Keratinocyte (primary cell): ENCODE measurements around the gene ARHGAP10. TPM values are rescaled to one million over a fixed set of nuclear protein-coding genes. Genes with fewer than 3 reads are reported as not detected.

Experiments used
- DNase-seq: peaks from one replicate; pipeline ENCODE4 v3.0.0-alpha.2; 2011; ENCODE audit warnings: low read depth, missing footprints, low spot score
- FAIRE-seq: peaks from 2 replicates; lab custom pipeline; 2011; peaks lifted over from hg19 to GRCh38; lab: Jason Lieb, UNC
- H2AFZ ChIP-seq: 2 replicates; pipeline ENCODE4 v1.6.0; 2012; ENCODE audit warnings: low read length, control low read depth, inconsistent platforms; ENCODE audit not compliant: control insufficient read depth
- H3K27ac ChIP-seq: 2 replicates; pipeline ENCODE4 v1.5.1; 2011; ENCODE audit warnings: low read length; ENCODE audit not compliant: control insufficient read depth, insufficient read depth
- H3K27me3 ChIP-seq: 3 replicates; pipeline ENCODE4 v1.6.0; 2011; ENCODE audit warnings: low read length; ENCODE audit not compliant: control insufficient read depth, insufficient read depth; ENCODE audit errors: extremely low read depth
- H3K36me3 ChIP-seq, 2 experiments: 2 replicates in 1 of 2; 3 replicates in 1 of 2; pipeline ENCODE4 v1.5.1; 2011; ENCODE audit warnings: low read length in 2 of 2, mild to moderate bottlenecking in 1 of 2; ENCODE audit not compliant: control insufficient read depth in 2 of 2, insufficient read depth in 2 of 2; ENCODE audit errors: extremely low read depth in 1 of 2
- H3K4me1 ChIP-seq: 3 replicates; pipeline ENCODE4 v1.5.1; 2011; ENCODE audit warnings: low read length; ENCODE audit not compliant: control insufficient read depth, insufficient read depth; ENCODE audit errors: extremely low read depth
- H3K4me2 ChIP-seq: 3 replicates; pipeline ENCODE4 v1.6.0; 2011; ENCODE audit warnings: low read depth, low read length; ENCODE audit not compliant: control insufficient read depth, insufficient read depth; ENCODE audit errors: extremely low read depth
- H3K4me3 ChIP-seq, 3 experiments: fragments of 200-600 bp in 1 of 3; sonication (generic) in 1 of 3; 2 replicates in 2 of 3; 3 replicates in 1 of 3; pipeline ENCODE4 v1.5.1; 2011 to 2016; ENCODE audit warnings: low read length in 3 of 3, mild to moderate bottlenecking in 3 of 3, control low read depth in 2 of 3, inconsistent platforms in 1 of 3, low read depth in 1 of 3, mixed read lengths in 1 of 3, mixed run types in 1 of 3, moderate library complexity in 1 of 3; ENCODE audit not compliant: control insufficient read depth in 2 of 3, insufficient read depth in 2 of 3; ENCODE audit errors: extremely low read depth in 1 of 3
- H3K79me2 ChIP-seq: 2 replicates; pipeline ENCODE4 v1.6.0; 2012; ENCODE audit warnings: low read length; ENCODE audit not compliant: control insufficient read depth, insufficient read depth
- H3K9ac ChIP-seq: 3 replicates; pipeline ENCODE4 v1.6.0; 2011; ENCODE audit warnings: low read length; ENCODE audit not compliant: control insufficient read depth, insufficient read depth; ENCODE audit errors: extremely low read depth
- H3K9me1 ChIP-seq: 3 replicates; pipeline ENCODE4 v1.6.0; 2011; ENCODE audit warnings: low read length; ENCODE audit not compliant: control insufficient read depth, insufficient read depth; ENCODE audit errors: extremely low read depth
- H3K9me3 ChIP-seq: 2 replicates; pipeline ENCODE4 v1.5.1; 2012; ENCODE audit warnings: low read depth, low read length; ENCODE audit not compliant: control insufficient read depth
- H4K20me1 ChIP-seq: 3 replicates; pipeline ENCODE4 v1.6.0; 2011; ENCODE audit warnings: low read length; ENCODE audit not compliant: control insufficient read depth, insufficient read depth; ENCODE audit errors: extremely low read depth
- EZH2 ChIP-seq: IDR thresholded peaks from one replicate; pipeline ENCODE4 v1.6.1; 2012; ENCODE audit warnings: inconsistent platforms, mild to moderate bottlenecking, low read length, moderate library complexity
- dilution Hi-C: fragments of 300-500 bp; cut with MboI; formaldehyde crosslinking; loops from one replicate; pipeline ENCODE4 v1.7.0; 2020; ENCODE audit warnings: low sequenced_read_pairs; ENCODE audit not compliant: extremely low pct_ligation_motif_present
- polyA plus RNA-seq, 5 experiments: library from polyadenylated mRNA; depleted of rRNA in 3 of 5; stranded (reverse) in 3 of 5; stranded (forward) in 1 of 5; unstranded in 1 of 5; fragments of >200 nt; gene quantifications; 1 replicate in 1 of 5; 2 replicates in 3 of 5; 3 replicates in 1 of 5; pipeline versions ENCODE4 v1.2.1 to v1.2.3, GENCODE V29; 2011 to 2012; ENCODE audit warnings: missing spikeins in 2 of 5, low read depth in 1 of 5, low replicate concordance in 1 of 5
- TF ChIP-seq, protein P1 (sequence below), 3 experiments: IDR thresholded peaks in 1 of 3; conservative IDR thresholded peaks in 1 of 3; optimal IDR thresholded peaks in 1 of 3; 2 replicates in 2 of 3; 3 replicates in 1 of 3; pipeline versions ENCODE3 to v1.5.1; 2011; ENCODE audit warnings: low read length in 3 of 3, mild to moderate bottlenecking in 3 of 3, moderate library complexity in 2 of 3, control low read depth in 1 of 3, inconsistent platforms in 1 of 3; ENCODE audit not compliant: insufficient read depth in 2 of 3; ENCODE audit errors: extremely low read depth in 1 of 3

The ARHGAP10 gene
- polyA plus RNA-seq, 1 donor (not counting 4 experiments of a cell fraction or from before 2014, with no cell fraction given), result 18.7 TPM

DNA sequence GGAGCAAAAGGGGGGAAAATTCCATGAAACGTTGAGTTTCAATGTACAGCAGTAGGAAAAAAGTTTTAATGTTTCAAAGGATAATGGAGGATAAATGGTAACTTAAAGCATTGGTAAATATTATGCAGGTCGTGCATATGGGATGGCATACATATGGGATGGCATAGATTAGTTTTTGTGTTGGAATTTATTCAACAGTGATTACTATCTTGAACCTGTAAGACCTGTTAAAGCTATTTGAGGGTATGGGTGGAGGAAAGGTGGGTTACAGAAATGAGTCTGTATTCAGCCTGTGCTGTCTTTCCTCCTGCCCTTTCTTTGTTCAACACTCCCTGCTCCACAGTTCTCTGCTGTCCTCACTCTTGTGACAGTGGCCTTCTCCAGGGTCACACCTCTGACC is 54.6 kb downstream of the ARHGAP10 start:
- Histone ChIP-seq H3K9me1 (peaks cover 2% of the 10 kb centered on the region), H3K27me3 (no peaks in the 10 kb centered on the region), H3K4me3 (no peak overlapping the region), H3K79me2 (peaks cover 56% of the 10 kb centered on the region), H3K27ac (no peak overlapping the region), H3K9ac (no peak overlapping the region), H4K20me1 (no peaks in the 10 kb centered on the region), H3K36me3 (no peaks in the 10 kb centered on the region), H3K4me1 (peaks cover 35% of the 10 kb centered on the region), H3K9me3 (no peaks in the 10 kb centered on the region), H2AFZ (no peak overlapping the region), H3K4me2 (peak overlapping the region; percentile 39)
- FAIRE-seq (peak; percentile 32), DNase-seq (no peak)
- dilution Hi-C loops, result no loop called here
- no peak for TF ChIP-seq EZH2
- TF ChIP-seq, protein P1, sequence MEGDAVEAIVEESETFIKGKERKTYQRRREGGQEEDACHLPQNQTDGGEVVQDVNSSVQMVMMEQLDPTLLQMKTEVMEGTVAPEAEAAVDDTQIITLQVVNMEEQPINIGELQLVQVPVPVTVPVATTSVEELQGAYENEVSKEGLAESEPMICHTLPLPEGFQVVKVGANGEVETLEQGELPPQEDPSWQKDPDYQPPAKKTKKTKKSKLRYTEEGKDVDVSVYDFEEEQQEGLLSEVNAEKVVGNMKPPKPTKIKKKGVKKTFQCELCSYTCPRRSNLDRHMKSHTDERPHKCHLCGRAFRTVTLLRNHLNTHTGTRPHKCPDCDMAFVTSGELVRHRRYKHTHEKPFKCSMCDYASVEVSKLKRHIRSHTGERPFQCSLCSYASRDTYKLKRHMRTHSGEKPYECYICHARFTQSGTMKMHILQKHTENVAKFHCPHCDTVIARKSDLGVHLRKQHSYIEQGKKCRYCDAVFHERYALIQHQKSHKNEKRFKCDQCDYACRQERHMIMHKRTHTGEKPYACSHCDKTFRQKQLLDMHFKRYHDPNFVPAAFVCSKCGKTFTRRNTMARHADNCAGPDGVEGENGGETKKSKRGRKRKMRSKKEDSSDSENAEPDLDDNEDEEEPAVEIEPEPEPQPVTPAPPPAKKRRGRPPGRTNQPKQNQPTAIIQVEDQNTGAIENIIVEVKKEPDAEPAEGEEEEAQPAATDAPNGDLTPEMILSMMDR (optimal IDR thresholded peaks at IDR 0.05 in 1 of 3, IDR thresholded peaks at IDR 0.05 in 1 of 3, conservative IDR thresholded peaks at IDR 0.05 in 1 of 3; ENCODE audit: extremely low read depth in 1 of 3, insufficient read depth in 2 of 3, low read length in 3 of 3), result no peak

DNA sequence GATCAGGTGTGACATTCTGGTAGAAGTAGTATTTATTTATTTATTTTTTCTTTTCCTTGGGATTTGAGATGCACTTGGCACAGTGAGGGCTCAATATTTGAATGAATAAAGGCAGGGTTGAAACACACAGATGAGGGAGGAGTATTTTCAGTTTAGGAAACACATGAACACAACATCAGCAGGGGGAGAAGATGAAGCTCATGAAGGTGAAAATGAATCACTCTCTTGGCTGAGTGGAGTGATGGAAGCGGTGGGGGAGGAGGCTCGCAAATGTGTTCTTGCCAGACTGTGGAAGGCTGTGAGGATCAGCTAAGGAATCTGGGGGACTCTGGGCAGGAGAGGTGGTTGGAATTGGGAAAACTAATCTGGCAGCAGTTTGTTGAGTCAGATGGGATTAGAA is 55.3 kb downstream of the ARHGAP10 start:
- Histone ChIP-seq H3K4me1 (peaks cover 36% of the 10 kb centered on the region), H3K27ac (no peak overlapping the region)
- no peak for TF ChIP-seq EZH2
- TF ChIP-seq, protein P1 (optimal IDR thresholded peaks at IDR 0.05 in 1 of 3, IDR thresholded peaks at IDR 0.05 in 1 of 3, conservative IDR thresholded peaks at IDR 0.05 in 1 of 3; ENCODE audit: extremely low read depth in 1 of 3, insufficient read depth in 2 of 3, low read length in 3 of 3), result no peak

More for the DNA sequence above, 55.3 kb downstream of the ARHGAP10 start:
- H2AFZ ChIP-seq, result no peak overlapping the region
- H3K27me3 ChIP-seq, result no peaks in the 10 kb centered on the region
- no peak overlapping the region for H3K4me3 ChIP-seq
- no peaks in the 10 kb centered on the region for H3K9me1 ChIP-seq
- no peak overlapping the region for H3K9ac ChIP-seq
- no peaks in the 10 kb centered on the region for H4K20me1 ChIP-seq
- FAIRE-seq (peak; percentile 95), DNase-seq (no peak)
- dilution Hi-C loops, result no loop called here
- H3K36me3 ChIP-seq, result no peaks in the 10 kb centered on the region
- H3K79me2 ChIP-seq, result peaks cover 59% of the 10 kb centered on the region
- no peaks in the 10 kb centered on the region for H3K9me3 ChIP-seq
- H3K4me2 ChIP-seq, result peak overlapping the region; percentile 39
